Camera-type eye (tissue), 1 donor: ENCODE measurements around the gene CDA. TPM values are rescaled to one million over a fixed set of nuclear protein-coding genes. Genes with fewer than 3 reads are reported as not detected.

Experiments used
- total RNA-seq: library from RNA; depleted of rRNA; stranded (reverse); fragments of >200 nt; gene quantifications from one replicate; pipeline ENCODE4 v1.2.3, GENCODE V29; 2014

CDA gene
- not detected for total RNA-seq

DNA sequence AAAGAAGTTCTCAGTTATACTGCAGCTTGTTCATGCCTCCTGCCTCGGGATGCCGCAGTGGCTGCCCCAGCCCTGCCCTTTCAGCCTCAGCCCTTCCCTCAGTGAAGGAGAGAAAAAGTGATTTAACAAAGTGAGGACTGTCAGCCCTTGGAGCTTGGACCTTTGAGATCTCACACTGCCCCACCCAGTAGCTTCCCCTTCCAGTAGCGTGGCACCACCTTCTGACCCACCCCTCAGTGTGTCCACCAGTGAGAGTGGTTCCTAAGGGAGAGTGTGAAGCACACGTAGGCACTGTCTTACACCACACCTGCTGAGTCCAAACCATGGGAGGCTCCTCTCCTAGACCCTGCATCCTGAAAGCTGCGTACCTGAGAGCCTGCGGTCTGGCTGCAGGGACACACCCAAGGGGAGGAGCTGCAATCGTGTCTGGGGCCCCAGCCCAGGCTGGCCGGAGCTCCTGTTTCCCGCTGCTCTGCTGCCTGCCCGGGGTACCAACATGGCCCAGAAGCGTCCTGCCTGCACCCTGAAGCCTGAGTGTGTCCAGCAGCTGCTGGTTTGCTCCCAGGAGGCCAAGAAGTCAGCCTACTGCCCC, at the start of gene CDA:
Gene CDA, plus strand, starts transcription at position 464 of the 592 bp plus-strand sequence. Its CDS starts 33 bp downstream, at position 497.

DNA sequence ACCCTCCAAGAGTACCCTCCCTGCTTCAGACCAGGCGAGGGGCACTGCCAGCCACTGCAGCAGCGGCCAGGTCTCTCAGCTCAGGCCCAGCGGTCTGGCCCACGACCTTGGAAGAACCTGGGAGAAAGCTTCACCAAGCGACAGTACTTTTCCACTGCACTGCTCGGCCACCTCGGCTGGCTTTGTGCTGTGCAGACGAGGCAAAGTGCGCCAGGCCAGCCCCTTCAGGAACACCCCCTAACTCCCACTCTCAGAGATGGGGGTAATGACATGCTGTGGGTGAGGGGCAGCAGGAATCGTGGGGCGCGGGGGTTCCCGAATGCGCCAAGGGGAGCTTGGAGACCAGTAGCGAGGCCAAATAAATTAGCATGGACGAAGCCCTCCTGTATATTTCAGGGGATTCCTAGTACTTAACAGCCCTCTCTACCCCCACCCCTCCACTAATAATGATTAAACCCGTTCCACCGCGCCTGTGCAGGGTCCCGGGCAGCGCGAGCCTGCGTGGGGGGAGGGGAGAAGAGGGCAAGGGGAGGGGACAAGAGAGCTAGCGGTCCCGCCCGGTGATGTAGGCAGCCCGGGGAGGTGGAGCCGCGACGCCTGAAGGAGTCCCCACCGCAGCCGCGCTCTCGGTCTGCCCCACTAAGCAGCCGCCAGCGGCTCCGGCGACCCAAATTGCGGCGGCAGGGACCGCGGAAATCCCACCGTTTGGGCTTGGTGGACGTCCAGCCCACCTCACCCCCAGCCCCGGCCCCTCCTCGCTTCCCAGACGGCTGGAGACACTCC, 36.8 kb upstream of the CDA start, which contains the start of gene FAM43B:
Gene FAM43B, plus strand, starts transcription at position 629 of the 783 bp plus-strand sequence. CDS start 401 bp downstream, outside the sequence.

DNA sequence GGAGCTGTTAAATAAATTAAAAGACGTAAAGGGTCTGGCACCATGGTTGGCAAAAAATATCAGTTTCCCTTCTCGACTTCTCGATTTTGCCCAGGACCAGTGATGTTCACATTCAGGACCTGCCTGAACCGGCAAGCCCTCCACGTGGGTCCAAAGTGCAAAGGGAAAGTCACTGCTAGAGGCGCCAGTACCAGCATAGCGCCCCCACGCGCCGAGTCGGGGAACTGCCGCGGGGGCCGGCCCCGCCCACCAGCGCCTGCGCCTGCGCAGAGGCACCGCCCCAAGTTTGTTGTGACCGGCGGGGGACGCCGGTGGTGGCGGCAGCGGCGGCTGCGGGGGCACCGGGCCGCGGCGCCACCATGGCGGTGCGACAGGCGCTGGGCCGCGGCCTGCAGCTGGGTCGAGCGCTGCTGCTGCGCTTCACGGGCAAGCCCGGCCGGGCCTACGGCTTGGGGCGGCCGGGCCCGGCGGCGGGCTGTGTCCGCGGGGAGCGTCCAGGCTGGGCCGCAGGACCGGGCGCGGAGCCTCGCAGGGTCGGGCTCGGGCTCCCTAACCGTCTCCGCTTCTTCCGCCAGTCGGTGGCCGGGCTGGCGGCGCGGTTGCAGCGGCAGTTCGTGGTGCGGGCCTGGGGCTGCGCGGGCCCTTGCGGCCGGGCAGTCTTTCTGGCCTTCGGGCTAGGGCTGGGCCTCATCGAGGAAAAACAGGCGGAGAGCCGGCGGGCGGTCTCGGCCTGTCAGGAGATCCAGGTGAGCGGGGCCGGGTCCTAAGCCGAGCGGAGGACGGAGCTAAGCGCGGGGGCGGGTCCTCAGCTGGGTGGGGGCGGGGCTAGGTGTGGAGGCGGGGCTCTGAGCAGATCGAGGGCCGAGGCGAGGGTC, 44.5 kb downstream of the CDA start, which contains the start of gene PINK1:
Gene PINK1, plus strand, starts transcription at position 269 of the 875 bp plus-strand sequence. Its CDS starts 91 bp downstream, at position 360.

DNA sequence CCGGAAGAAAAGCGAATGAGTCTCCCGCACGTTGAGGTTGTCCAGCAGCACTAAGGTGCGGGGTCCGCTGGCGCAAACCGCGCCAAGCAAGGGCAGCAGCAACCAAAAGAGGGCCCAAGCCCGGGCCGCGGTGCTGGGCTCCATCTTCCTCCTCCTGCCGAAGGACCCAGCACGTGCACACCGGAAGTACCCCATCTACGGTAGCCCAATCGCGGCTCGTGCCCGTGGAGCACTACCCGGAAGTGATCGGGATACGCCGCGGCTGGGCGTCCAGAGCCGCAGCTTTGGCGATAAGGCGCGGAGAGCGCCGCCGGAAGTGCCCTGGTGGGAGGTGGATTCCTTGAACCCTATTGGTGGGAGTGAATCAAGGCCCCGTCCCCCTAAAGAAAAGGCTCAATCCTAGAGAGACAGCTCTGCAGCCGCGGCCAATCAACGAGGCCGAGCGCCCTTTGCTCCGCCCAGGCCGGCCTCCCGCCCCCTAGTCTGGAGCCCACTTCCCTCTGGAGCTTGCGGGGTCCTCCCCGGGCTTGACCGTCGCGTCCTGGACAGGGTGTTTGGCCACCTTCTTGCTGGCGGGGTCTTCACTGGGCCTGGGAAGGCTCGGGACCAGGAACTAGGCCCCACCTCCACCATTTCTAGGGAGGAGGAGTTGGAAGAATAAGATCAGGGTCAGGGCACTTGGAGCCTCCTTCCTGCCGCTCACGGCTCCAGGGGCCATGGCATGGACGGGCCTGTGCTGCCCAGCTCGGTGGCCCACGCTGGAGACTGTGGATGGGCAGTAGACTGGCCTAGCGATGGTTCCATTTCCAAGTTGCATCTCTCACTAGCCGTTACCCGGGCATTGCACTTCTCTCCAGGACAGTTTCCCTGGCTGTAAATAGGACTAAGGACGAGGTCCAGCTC, 72.6 kb downstream of the CDA start, which contains the start of gene DDOST:
Gene DDOST, minus strand, starts transcription at position 163 of the 903 bp plus-strand sequence. Its CDS starts 19 bp downstream, at position 144.

Other genes starting within 250 kb of the CDA start
- 27.9 TPM for gene CAMK2N1, start 102.9 kb upstream of the CDA start, total RNA-seq
- 33.8 TPM for gene MUL1, start 80.9 kb upstream of the CDA start, total RNA-seq
- 2.0 TPM for gene FAM43B, start 36.5 kb upstream of the CDA start, total RNA-seq
- 64.0 TPM for gene PINK1, start 44.4 kb downstream of the CDA start, total RNA-seq
- gene DDOST, start 72.3 kb downstream of the CDA start, total RNA-seq: 141 TPM
- 4.7 TPM for gene KIF17, start 128.9 kb downstream of the CDA start, total RNA-seq
- gene SH2D5, start 143.6 kb downstream of the CDA start, total RNA-seq: 0.49 TPM
- 462 TPM for gene HP1BP3, start 198.2 kb downstream of the CDA start, total RNA-seq